HG02763 (cell line): ENCODE data around the gene PKNOX2.
"Not testable (repeated sequence)": the region's sequence is repeated elsewhere in the genome, so short reads cannot be mapped to it uniquely, and the experiment has no call there.

Experiments used
- ATAC-seq: cut with Tn5 transposase; IDR thresholded peaks from one replicate; pipeline ENCODE4 v1.9.1; 2021; ENCODE audit warnings: mild to moderate bottlenecking, moderate library complexity; ENCODE audit not compliant: unreplicated experiment

PKNOX2 gene

DNA sequence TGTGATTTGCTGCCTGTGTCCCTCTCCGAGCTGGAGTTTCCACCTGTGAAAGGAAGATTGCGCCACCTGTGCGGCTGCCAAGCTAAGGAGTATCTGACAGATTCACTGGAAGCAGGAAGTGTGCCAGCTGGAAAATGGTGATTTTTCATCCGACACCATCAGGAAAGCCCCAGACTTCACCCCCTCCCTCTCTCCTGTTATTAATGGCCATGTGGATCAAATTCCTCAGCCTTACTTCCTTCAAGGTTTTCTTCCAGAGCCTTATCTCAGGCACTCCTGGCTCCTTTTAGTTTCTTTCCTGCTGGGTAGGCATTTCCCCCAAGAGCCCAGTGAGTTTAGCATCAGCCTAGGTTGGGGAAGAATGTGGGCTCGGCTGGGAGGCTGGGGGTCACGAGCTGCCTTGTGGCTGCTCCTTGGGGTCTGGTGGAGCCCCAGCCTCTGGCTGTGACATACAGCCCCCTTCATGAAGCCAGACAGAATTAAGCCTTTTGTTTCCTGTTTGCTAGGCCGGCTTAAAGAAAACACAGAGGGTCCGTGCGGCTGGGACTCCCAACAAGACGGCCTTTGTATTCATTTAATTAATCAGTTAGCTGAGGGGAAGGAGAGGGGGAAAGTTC, 37.1 kb downstream of the PKNOX2 start:
- ATAC-seq, result no peak

DNA sequence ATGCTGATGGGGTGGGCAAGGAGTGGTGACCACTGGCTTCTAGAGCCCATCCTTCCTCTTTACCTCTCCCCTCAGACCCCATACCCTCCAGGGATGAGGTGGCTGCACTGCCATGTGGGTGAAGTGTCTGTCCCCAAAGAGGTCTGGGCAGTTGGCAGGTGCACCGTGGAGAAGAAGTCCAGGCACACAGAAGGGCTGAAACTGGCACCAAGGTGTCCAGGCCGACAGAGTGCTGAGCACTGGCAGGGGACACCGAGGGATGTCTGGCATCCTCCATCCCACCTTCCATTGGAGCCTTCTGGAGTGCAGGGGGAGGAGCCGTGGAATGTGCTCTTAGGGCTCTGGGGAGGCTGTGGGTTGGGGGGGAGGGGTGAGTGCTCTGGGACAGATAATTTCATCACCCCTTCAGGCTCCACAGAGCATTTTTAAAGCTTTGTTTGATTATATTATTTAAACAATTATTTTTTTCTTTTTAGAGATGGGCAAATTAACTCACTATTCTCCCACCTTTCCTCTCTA, 37.9 kb downstream of the PKNOX2 start:
- ATAC-seq, result no peak

DNA sequence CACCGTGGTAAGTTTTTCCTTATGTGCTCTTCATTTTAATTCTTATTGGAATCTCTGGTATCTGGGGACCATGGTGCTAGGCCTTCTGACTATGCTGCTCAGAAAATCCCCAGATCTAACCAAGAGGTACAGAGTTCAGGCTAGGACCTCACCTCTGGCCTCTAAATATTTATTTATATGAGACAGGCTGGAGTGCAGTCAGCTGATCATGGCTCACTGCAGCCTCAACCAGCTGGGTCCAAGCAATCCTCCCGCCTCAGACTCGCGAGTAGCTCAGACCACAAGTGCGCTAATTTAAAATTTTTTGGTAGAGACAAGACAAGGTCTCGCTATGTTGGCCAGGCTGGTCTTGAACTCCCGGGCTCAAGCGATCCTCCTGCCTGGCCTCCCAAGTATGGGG, 38.4 kb downstream of the PKNOX2 start:
- ATAC-seq, result no peak

DNA sequence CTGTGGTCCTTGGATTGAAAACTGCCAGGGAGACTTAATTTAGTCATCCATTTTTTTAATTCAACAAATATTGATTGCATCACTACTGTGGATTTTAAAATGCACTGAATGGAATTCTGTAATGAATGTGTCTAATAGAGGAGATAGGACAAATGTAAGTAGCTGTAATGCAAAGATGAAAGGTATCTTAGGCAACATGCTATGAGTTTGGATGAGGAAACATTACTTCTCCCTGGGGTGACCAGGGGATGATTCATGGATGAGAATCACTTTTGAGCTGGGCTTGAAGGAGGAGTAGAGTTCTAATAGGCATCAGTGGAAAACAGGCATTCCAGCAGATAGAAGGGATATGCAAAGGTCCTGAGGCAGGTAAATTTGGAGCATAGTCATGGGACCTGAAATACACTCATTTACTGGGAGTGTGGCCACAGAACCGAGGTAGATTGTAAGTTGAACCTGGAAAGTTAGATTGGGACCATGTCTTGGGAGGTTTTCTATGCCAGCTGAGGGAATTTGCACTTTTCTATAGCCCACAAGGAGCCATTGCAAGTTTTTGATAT, 43.4 kb downstream of the PKNOX2 start:
- ATAC-seq, result no peak

DNA sequence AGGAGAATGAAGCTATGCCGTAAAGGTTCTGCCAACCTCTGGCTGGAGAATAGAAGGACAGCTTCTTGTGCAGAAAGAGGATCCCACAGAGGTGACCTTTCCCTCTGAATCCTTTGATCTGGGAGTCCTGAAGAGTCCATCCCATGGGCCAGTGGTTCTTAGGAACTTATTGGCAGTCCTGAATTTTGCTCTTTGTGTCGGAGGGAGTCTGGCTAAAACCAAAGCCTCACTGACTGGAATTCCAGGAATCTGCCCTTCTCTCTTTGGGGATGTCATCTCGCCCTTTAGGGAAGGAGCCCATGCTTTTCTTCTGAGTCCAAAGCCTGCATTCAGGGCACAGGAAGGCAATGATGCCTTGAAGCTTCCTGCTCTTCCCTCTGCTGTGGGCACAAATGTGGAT, 45.5 kb downstream of the PKNOX2 start:
- ATAC-seq, result no peak

DNA sequence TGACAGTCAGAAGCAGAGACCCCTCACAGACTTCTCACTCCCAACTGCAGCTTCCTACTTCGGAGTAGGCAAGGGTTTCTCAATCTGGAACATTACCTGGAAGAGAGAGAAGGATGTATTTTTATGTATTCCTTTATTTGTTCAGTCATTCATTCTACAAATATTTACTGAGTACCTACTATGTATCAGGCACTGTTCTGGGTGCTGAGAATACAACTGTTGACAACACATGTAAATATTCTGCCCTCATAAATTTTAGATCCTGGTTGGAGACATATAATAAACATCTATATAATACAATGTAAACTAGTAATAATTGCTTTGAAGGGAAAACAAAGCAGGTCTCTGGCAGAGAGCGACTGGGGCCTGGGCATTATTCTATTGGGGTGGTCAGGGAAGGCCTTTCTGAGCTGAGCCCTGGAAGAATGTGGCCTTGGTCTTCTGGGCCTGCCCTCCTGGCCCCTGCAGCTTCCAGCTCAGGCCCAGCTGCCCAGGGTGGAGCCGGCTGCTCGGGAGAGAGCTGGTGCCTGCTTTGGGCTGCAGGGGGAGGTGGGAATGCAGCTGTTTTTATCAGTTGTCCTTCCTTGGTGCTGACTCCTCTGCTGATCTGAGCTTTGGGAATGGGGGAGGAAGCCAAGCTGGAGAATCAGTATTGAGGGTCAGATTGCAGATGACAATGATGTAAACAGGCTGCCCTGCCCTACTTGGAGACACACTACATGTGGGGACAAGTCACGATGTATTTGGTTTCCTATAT, 46.8 kb downstream of the PKNOX2 start:
- no peak for ATAC-seq

DNA sequence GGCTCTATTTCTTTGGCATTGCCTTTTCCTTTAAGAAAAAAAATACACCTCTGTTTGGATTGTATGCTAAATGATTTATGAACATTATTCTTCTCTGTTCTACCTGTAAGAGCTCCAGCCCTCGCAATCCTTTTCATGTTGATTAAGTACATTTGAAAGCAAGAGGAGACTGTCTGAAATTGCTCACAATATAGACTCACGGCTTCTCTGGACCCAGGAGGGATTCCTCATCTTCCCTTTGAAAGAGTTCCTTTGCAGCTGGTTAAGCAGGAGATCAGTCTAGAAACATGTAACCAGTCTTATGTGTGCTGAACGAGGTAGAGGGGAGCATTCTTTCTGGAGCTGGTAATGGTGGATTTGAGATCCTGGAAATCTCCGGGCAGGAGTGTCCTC, 47.4 kb downstream of the PKNOX2 start:
- ATAC-seq, result no peak

DNA sequence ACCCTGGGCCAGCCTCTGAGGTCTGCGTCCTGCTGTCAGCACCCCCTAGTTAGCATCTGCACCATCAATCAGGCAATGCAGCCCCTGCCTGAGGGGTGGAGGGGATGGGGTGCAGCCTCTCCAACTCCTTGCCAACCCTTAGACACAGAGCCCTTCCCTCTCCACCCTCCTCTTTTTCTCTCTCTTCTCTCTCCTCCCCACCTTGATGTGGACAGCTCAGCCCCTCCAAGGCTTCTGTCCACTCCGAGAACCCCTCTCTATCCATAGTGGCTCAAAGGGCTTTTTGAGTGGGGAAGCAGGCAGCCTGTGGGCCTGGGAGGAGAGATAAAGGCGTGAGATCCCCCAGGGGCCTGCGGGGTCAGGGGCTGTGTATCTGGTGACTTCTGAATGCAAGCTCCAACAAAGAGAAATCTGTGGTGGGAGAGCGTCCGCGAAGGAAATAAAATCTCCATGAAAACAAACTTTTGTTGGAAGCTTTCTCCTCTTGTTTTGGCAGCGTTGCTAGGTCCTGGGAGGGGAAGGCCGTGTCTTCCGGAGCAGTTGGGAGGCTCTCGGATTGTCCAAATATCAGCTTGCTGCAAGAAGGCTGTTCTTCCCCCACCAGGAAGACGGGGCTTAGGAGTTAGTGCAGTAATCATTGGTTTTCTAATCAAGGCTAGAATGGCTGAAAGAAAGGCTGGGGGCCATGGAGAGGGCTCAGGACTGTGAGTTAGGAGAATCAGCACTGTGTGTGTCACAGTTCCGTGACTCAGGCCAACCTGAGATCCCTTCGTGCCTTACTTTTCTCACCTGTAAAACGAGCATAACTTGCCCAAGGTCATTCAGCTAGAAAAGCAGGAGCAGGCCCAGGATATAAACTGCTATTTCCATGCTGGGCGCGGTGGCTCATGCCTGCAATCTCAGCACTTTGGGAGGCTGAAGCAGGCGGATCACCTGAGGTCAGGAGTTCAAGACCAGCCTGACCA, 50.3 kb downstream of the PKNOX2 start:
- no peak for ATAC-seq

DNA sequence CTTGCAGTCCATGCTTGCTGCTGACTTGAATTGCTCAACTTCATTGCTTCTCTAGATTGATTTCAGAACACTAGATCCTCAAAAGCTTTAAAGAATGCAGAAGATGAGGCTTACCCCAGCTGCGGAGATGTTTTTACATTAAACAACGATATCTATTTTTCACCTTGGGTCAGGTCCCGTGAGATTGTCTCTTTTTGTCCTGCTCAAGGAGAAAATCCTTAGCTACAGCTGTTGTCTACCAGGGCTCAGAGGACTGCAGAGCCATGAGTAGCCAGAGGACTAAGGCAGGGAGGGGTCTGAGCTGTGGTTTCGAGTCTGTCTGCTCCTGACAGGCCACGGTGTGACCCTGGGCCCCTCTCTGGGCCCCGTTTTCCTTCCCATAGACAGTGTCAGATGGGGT, 51.4 kb downstream of the PKNOX2 start:
- no peak for ATAC-seq

DNA sequence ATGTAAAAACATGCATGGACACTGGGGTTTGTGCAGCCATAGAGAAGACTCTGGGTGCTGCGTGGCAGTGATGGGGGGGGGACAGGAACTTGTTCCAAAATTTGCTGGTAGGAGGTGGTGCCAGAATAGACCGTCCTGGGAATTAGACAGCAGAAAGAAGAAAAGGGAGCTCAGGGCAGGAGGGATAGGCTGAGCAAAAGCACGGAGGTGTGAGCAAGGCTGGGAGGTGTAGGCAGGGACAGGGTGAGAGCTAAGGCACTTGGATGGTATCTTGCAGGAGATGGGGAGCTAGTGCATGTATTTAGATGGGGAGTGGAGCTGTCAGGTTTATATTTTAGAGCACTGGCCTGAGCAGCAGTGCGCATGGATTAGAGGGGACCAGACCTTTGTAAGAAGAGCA, 53.8 kb downstream of the PKNOX2 start:
- ATAC-seq, result no peak

DNA sequence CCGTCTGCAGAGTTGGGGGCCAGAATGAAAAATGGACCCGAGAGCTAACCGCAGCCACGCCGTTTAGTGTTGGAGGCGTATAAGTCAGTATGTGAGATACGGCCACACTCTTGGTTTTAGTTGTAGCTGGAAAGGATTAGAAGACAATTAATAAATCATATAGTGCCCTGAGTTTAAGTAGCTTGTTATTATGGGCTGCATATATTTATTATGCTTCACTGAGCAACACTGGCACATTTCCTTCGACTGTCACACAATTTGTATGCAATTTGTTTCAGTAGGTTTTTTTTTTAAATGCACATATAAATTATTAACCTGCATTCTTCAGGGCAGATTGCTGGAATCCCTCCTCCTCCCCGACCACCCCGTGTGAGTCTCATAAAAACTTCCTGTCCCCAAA, 56.9 kb downstream of the PKNOX2 start:
- no peak for ATAC-seq

DNA sequence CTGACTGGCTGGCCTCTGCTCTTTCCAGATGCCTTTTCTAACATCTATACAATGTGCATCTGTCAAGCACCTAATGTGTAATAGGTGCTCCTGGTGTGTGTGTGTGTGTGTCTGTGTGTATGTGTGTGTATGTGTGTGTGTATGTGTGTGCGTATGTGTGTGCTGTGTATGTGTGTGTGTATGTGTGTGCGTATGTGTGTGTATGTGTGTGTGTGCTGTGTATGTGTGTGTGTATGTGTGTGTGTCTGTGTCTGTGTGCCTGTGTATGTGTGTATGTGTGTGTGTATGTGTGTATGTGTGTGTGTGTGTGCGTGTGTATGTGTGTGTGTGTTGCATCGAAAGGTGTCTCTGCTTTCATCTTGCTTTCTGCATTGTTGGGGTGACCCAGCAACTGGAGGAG, 57.9 kb downstream of the PKNOX2 start:
- ATAC-seq, result no peak

DNA sequence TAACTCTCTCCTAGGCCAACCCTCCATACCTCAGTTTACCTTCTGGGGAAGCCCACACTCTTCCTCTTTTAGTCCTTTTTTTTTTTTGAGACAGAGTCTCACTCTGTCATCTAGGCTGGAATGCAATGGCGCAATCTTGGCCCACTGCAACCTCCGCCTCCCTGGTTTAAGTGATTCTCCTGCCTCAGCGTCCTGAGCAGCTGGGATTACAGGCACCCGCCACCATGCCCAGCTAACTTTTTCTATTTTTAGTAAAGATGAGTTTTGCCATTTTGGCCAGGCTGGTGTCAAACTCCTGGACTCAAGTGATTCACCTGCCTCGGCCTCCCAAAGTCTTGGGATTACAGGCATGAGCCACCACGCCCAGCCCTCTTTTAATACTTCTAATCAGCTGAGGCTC, 58.6 kb downstream of the PKNOX2 start:
- ATAC-seq, result not testable (repeated sequence)

DNA sequence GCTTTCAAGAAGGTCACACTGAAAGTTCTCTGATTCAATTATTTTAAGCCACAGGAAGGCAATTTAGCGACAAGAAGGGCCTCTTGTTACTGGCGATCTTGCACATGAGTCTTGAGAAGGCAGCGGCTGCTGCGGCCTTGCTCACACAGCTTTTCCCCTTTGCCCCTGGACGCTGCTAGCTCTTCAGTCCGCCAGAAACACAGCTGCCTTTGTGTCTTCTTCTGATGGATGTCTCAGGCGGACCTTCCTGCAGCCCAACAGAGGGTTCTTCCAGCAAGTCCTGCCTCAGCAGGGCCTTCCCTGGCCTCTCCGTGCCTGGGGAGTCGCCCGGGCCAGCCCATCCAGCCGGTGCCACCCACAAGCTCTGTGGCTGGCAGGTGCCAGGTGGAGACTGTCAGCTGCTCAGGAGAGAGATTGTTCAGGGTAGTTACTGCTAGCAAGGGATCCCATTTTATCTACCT, 59.4 kb downstream of the PKNOX2 start:
- no peak for ATAC-seq

DNA sequence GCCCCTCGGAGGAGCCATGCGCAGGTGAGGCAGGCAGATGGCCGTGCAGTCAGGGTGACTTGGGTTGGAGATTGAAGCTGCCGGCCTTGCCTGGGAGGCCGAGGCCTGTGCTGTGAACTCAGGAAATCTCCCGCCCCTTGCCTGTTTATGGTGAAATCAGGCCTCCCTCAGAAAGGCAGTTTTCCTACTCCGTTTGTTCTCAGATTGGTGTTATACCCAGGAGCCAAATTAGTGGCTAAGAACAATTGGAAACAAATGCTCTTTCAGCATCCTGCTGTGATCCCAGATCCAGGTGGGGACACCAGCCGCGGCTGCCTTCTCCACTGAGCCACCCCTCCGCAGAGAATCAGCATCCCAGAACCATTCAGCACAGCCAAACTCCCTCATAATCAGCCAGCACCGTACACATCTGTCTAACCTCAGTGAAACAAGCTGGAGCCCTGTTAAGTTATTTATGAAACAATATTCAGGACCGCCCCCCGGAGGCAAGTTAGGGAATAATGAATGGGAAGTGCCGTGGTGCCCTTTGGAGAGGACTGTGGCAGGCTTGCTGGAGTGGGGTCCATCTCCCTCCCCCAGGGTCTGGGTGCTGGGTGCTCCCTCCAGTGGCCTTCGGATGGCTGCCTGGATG, 60.0 kb downstream of the PKNOX2 start:
- no peak for ATAC-seq

DNA sequence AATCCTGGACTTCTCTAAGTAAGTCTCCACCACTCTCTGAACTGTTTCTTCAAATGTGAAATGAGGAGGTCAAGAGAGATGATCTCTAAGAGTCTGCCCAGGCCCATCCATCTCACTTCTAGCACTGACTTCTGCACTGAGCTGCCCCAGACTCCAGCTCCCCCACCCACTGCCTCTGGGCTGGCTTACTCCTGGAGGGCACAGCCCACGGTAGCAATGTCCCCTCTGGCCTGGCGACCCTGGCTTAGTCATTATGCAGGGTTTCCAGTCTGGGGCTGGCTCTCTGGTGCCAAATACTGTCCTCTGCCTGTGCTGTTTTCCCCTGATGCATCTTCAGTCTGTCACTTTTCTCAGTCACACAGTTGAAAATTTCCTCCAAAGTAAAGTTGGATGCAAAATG, 60.9 kb downstream of the PKNOX2 start:
- no peak for ATAC-seq

DNA sequence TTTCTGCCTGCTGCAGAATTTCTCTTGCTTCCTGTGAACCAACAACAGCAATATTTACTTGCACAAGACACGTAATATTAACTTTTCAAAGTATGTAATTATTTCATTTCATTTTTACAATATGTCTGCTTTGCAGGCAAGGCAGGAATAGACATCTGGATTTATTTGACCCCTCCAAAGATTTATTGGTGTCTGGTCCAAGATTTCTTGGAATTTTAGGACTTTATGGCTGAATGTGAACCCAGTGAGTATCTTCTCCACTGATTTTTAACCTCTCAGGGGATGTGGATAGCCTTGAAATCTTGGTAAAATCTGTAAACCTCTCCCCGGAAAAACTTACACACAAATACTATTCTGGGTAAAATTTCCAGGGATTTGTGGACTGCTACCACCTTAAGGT, 61.5 kb downstream of the PKNOX2 start:
- no peak for ATAC-seq

DNA sequence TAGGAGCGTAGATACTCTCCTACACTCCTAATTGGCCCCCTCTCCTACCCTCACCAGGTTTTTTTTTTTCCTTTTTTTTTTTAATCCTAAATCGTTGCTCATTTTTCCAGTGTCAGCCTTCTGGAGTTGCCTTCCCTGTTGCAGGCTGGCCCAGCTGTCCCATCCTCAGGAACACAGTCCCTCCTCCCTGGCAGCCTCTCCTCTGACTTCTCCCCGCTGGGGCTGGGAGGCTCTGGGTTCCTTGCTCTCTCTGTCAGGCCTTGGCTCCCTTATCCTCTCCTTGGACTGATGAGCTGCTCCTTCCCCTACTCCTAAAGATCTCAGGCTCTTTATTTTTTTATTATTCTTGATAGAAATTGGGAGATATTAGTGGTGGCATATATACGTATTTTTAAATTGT, 62.2 kb downstream of the PKNOX2 start:
- ATAC-seq, result no peak

DNA sequence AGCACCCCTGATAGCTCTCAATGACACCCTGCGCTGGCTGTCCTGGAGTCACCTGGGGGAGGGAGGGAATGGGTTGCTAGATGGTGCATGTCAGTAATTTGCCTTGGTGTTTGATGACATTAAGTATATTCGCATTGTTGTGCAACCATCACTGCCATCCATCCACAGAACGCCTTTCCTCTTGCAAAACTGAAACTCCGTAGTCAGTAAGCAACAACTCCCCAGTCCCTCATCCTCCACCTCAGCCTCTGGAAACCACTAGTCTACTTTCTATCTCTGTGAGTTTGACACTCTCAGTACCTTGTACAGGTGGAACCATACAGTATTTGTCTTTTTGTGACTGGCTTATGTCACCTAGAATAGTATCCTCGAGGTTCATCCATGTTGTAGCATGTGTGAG, 62.6 kb downstream of the PKNOX2 start:
- ATAC-seq, result no peak

DNA sequence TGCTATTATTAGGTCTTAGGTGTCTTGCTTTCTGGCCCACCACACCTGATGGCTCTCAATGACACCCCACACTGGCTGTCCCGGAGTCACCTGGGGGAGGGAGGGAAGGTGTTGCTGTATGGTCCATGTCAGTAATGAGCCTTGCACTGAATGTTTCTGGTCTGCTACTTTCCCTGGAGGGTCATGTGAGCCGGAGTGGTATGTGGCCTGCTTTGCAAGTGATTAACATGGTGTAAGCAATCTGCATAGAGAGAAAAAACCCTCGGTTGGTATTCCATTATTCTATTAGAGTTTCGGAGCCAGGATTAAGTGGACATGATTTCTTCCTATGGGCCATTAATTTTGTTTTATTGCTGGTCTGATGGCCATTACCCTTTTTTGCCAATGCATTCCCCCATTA, 63.9 kb downstream of the PKNOX2 start:
- ATAC-seq, result no peak

DNA sequence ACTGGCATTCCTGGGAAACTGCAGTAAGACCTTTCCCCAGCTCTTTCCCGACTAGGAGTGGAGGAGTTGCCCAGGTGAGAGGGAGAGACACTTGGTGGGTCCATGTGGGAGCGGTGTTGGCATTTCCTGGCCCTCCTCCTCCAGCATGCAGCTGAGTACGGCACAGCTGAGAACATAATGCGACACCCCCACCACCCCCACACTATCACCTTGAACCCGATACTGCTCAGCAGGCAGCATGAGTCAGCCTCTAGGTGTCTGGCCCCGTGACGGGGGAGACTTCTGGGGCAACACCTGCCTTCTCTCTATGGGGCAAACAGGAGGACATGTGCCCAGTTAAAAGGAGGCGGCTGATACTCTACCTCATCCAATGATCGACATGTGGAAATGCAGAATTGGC, 64.4 kb downstream of the PKNOX2 start:
- no peak for ATAC-seq
